Tibial nerve (tissue), 3 donors: ENCODE data around the gene TSPAN17.

Experiments
- CTCF ChIP-seq, 5 experiments: fragments of 200-600 bp in 3 of 5; fragments of 450-650 bp in 2 of 5; sonication (generic) in 3 of 5; IDR thresholded peaks; one replicate each; pipeline ENCODE4 v1.5.1; 2016 to 2019; ENCODE audit warnings: antibody characterized with exemption in 5 of 5, mild to moderate bottlenecking in 3 of 5, moderate library complexity in 2 of 5
- POLR2A ChIP-seq, 2 donors: fragments of 450-650 bp; IDR thresholded peaks; one replicate each; pipeline ENCODE4 v1.6.1; 2017; ENCODE audit warnings: antibody characterized with exemption in 2 of 2, mild to moderate bottlenecking in 2 of 2, moderate library complexity in 2 of 2

- TF ChIP-seq CTCF (IDR thresholded peaks at IDR 0.05) (no peak), POLR2A (IDR thresholded peaks at IDR 0.05) (no peak)
These were observed 40.0 kb downstream of the TSPAN17 start for GRCh38 chr5:176687247-176687646.
